Glomerular endothelial cell (primary cell): Measurements from ENCODE around the gene MACROD2. TPM values are rescaled to one million over a fixed set of nuclear protein-coding genes. Genes with fewer than 3 reads are reported as not detected.

ENCODE experiments used
- DNase-seq: peaks from one replicate; pipeline ENCODE4 v3.0.0-alpha.2; 2011; ENCODE audit warnings: low read depth, low spot score; ENCODE audit errors: extremely low read depth
- total RNA-seq: library from RNA; depleted of rRNA; stranded (reverse); fragments of >200 nt; gene quantifications from 2 replicates; pipeline ENCODE4 v1.2.3, GENCODE V29; 2015

MACROD2 gene
- total RNA-seq, 1 donor from 2014 or later, result 0.76 TPM

- DNase-seq, result no peak
Observed at GRCh38 chr20:14724036-14724435, 728.7 kb downstream of the MACROD2 start.

- no peak for DNase-seq
Observed at GRCh38 chr20:14724468-14724867, 729.2 kb downstream of the MACROD2 start.

- no peak for DNase-seq
Observed at GRCh38 chr20:14726591-14726990, 731.3 kb downstream of the MACROD2 start.

GRCh38 chr20:14727485-14728150, 732.3 kb downstream of the MACROD2 start:
- DNase-seq, result no peak

GRCh38 chr20:14729390-14729789, 734.1 kb downstream of the MACROD2 start:
- no peak for DNase-seq

GRCh38 chr20:14732343-14732742, 737.0 kb downstream of the MACROD2 start:
- DNase-seq, result no peak

GRCh38 chr20:14732996-14733395, 737.7 kb downstream of the MACROD2 start:
- no peak for DNase-seq

GRCh38 chr20:14740380-14740779, 745.1 kb downstream of the MACROD2 start:
- no peak for DNase-seq

- no peak for DNase-seq
Observed at GRCh38 chr20:14741616-14742015, 746.3 kb downstream of the MACROD2 start.

GRCh38 chr20:14744723-14745122, 749.4 kb downstream of the MACROD2 start:
- DNase-seq, result no peak

- DNase-seq, result no peak
Observed at GRCh38 chr20:14745830-14746229, 750.5 kb downstream of the MACROD2 start.

- no peak for DNase-seq
Observed at GRCh38 chr20:14751191-14751590, 755.9 kb downstream of the MACROD2 start.

- no peak for DNase-seq
Observed at GRCh38 chr20:14757728-14758127, 762.4 kb downstream of the MACROD2 start.

- DNase-seq, result no peak
Observed at GRCh38 chr20:14758356-14758755, 763.0 kb downstream of the MACROD2 start.

- DNase-seq, result no peak
Observed at GRCh38 chr20:14759979-14760378, 764.7 kb downstream of the MACROD2 start.

- no peak for DNase-seq
Observed at GRCh38 chr20:14761903-14762302, 766.6 kb downstream of the MACROD2 start.

- DNase-seq, result no peak
Observed at GRCh38 chr20:14764511-14765369, 769.4 kb downstream of the MACROD2 start.

- DNase-seq, result no peak
Observed at GRCh38 chr20:14765370-14765701, 770.0 kb downstream of the MACROD2 start.

- no peak for DNase-seq
Observed at GRCh38 chr20:14773486-14773885, 778.2 kb downstream of the MACROD2 start.

- no peak for DNase-seq
Observed at GRCh38 chr20:14775778-14776177, 780.5 kb downstream of the MACROD2 start.

- no peak for DNase-seq
Observed at GRCh38 chr20:14777591-14777990, 782.3 kb downstream of the MACROD2 start.

- DNase-seq, result no peak
Observed at GRCh38 chr20:14778096-14778495, 782.8 kb downstream of the MACROD2 start.
